Panc1 (cell line): ENCODE data around the gene SLC6A6.

ENCODE experiments used
- POLR2AphosphoS5 ChIP-seq: IDR thresholded peaks from 2 replicates; pipeline ENCODE4 v1.6.1; 2012; ENCODE audit warnings: mild to moderate bottlenecking, low read depth, low read length, moderate library complexity
- SIN3A ChIP-seq: IDR thresholded peaks from 2 replicates; pipeline ENCODE4 v1.6.1; 2012; ENCODE audit warnings: low read depth, mild to moderate bottlenecking, low read length, moderate library complexity, borderline replicate concordance; ENCODE audit not compliant: insufficient read depth
- TCF7L2 ChIP-seq: IDR thresholded peaks from 2 replicates; pipeline ENCODE4 v1.6.1; 2011; ENCODE audit warnings: mild to moderate bottlenecking, low read depth, low read length, inconsistent platforms
- TF ChIP-seq, protein P1 (sequence below): fragments of 450-650 bp; IDR thresholded peaks from 2 replicates; pipeline ENCODE4 v1.5.1; 2017; ENCODE audit warnings: mild to moderate bottlenecking
- TF ChIP-seq, protein P2 (sequence below), 2 experiments: IDR thresholded peaks; 2 replicates each; pipeline ENCODE4 v1.6.1; 2011 to 2012; ENCODE audit warnings: low read depth in 2 of 2, control low read depth in 1 of 2, low read length in 1 of 2, mild to moderate bottlenecking in 1 of 2, moderate library complexity in 1 of 2; ENCODE audit not compliant: insufficient read depth in 1 of 2

DNA sequence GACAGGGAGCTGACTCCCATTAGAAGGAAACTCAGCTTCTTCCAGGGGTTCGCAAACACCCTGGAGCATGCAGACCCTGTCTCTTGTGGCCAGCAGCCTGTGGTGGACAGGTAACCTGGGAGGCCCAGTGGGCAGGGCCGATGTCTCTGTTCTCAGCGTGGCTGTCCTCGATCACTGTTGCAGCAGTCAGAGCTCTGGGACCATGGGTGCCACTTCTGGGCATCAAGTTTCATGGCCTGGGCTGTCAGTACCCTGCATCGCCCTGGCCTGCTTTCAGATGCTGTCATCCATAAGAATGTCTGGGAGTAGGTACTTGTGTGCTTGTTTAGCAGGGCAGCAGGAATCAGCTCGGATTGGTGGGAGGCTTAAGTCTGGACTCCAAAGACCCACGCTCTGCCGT, 54.4 kb downstream of the SLC6A6 start:
- TF ChIP-seq, protein P1, sequence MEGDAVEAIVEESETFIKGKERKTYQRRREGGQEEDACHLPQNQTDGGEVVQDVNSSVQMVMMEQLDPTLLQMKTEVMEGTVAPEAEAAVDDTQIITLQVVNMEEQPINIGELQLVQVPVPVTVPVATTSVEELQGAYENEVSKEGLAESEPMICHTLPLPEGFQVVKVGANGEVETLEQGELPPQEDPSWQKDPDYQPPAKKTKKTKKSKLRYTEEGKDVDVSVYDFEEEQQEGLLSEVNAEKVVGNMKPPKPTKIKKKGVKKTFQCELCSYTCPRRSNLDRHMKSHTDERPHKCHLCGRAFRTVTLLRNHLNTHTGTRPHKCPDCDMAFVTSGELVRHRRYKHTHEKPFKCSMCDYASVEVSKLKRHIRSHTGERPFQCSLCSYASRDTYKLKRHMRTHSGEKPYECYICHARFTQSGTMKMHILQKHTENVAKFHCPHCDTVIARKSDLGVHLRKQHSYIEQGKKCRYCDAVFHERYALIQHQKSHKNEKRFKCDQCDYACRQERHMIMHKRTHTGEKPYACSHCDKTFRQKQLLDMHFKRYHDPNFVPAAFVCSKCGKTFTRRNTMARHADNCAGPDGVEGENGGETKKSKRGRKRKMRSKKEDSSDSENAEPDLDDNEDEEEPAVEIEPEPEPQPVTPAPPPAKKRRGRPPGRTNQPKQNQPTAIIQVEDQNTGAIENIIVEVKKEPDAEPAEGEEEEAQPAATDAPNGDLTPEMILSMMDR, result no peak
- TF ChIP-seq SIN3A, result no peak
- TF ChIP-seq POLR2AphosphoS5, result no peak
- TF ChIP-seq, protein P2, sequence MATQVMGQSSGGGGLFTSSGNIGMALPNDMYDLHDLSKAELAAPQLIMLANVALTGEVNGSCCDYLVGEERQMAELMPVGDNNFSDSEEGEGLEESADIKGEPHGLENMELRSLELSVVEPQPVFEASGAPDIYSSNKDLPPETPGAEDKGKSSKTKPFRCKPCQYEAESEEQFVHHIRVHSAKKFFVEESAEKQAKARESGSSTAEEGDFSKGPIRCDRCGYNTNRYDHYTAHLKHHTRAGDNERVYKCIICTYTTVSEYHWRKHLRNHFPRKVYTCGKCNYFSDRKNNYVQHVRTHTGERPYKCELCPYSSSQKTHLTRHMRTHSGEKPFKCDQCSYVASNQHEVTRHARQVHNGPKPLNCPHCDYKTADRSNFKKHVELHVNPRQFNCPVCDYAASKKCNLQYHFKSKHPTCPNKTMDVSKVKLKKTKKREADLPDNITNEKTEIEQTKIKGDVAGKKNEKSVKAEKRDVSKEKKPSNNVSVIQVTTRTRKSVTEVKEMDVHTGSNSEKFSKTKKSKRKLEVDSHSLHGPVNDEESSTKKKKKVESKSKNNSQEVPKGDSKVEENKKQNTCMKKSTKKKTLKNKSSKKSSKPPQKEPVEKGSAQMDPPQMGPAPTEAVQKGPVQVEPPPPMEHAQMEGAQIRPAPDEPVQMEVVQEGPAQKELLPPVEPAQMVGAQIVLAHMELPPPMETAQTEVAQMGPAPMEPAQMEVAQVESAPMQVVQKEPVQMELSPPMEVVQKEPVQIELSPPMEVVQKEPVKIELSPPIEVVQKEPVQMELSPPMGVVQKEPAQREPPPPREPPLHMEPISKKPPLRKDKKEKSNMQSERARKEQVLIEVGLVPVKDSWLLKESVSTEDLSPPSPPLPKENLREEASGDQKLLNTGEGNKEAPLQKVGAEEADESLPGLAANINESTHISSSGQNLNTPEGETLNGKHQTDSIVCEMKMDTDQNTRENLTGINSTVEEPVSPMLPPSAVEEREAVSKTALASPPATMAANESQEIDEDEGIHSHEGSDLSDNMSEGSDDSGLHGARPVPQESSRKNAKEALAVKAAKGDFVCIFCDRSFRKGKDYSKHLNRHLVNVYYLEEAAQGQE (IDR thresholded peaks at IDR 0.05; ENCODE audit: insufficient read depth in 1 of 2, low read depth in 2 of 2, low read length in 1 of 2), result no peak
- TF ChIP-seq TCF7L2, result no peak
